GM12801 (cell line): ENCODE measurements around the gene CCNL2.

Source experiments
- CTCF ChIP-seq: IDR thresholded peaks from one replicate; pipeline ENCODE4 v1.5.1; 2011; ENCODE audit warnings: control low read depth; ENCODE audit not compliant: insufficient read length; ENCODE audit errors: extremely low read depth

The CCNL2 gene

GRCh38 chr1:1419813-1420653 lies 20.9 kb upstream of the CCNL2 start:
- no peak for TF ChIP-seq CTCF

- no peak for TF ChIP-seq CTCF
These were observed 20.3 kb upstream of the CCNL2 start for GRCh38 chr1:1419363-1419812.

DNA sequence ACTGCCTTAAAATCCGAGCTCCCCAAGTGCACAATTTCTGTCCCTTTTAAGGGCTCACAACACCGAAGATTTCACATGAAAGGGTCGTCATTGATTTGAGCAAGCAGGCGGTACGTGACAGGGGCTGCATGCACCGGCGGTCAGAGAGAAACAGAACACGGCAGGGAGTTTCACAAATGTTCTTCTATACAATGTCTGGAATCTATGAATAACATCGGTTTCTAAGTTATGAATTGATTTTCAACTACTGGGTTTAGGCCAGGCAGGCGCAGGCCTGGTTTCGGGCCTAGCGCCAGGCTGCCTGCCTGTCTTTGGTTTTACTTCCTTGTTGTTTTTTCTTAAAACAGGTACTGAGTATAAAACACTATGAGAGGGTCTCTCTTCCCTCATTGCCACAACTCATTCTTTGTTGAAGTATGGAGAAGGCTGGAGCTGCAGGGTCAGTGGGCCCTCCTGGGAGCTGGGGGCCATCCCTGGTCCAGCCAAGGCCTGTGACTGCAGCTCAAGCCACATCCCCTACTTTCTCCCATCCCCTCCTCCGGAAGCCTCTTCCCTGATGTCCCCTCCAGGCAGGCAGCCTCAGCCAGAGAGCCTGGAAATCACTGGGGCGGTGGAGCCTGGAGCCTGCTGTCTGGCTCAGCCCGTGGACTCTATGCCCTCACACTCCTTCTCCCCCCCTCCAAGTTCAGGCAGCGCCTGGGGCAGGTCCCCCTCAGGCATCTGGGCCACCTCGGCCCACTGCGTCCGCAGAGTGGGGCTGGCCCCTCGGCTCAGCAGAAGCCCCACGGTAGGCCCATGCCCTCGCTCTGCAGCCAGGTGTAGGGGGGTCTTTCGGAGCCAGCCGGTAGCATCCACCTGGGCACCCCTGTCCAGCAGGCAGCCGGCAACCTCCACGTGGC lies 19.6 kb upstream of the CCNL2 start:
- no peak for TF ChIP-seq CTCF

- TF ChIP-seq CTCF = no peak
These were observed 16.6 kb upstream of the CCNL2 start for GRCh38 chr1:1415751-1416150.

DNA sequence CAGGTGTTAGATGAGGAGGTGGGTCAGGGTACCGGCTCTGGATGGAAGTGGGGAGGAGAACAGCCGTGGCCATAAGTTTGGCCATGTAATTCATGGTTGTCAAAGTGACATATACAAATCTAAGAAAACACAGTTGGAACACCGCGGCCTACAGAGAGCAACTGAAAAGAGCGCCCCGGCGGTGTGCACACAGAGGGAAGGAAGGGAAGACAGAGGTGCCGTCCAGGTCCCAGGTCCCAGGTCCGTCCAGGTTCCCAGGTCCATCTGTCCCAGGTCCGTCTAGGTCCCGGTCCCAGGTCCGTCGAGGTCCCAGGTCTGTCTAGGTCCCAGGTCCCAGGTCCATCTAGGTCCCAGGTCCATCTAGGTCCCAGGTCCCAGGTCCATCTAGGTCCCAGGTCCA lies 12.5 kb upstream of the CCNL2 start:
- no peak for TF ChIP-seq CTCF

DNA sequence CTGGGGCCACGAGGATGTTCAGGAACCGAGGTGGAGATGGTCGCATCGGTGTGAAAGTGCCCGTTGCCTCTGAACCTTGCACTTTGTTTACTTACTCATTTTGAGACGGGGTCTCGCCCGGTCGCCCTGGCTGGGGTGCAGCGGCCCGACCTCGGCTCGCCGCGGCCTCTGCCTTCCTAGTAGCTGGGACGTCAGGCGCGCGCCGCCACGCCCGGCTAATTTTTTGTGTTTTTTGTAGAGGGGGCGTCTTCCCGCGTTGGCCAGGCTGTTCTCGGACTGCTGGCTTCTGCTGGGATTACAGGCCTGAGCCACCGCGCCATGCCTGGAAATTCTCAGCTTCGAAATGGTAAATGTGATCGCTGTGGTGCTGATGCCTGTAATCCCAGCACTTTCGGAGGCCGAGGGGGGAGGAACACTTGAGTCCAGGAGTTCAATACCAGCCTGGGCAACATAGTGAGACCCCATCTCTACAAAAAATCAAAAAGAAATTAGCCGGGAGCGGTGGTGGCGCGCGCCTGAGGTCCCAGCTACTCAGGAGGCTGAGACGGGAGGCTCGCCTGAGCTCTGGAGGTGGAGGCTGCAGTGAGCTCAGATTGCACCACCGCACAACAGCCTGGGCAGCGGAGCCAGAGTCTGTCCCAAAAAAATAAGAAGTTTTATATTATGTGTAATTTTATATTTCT lies 8.6 kb upstream of the CCNL2 start:
- no peak for TF ChIP-seq CTCF
